ENCODE results near the gene RGCC. TPM values are rescaled to one million over a fixed set of nuclear protein-coding genes. Genes with fewer than 3 reads are reported as not detected.
A peak's percentile ranks its signal among the peaks of the same experiment; 100 is the strongest.
"Not testable (repeated sequence)": the region's sequence is repeated elsewhere in the genome, so short reads cannot be mapped to it uniquely, and the experiment has no call there.

The RGCC gene
- total RNA-seq, result 135 and 139 TPM in 2 replicates

DNA sequence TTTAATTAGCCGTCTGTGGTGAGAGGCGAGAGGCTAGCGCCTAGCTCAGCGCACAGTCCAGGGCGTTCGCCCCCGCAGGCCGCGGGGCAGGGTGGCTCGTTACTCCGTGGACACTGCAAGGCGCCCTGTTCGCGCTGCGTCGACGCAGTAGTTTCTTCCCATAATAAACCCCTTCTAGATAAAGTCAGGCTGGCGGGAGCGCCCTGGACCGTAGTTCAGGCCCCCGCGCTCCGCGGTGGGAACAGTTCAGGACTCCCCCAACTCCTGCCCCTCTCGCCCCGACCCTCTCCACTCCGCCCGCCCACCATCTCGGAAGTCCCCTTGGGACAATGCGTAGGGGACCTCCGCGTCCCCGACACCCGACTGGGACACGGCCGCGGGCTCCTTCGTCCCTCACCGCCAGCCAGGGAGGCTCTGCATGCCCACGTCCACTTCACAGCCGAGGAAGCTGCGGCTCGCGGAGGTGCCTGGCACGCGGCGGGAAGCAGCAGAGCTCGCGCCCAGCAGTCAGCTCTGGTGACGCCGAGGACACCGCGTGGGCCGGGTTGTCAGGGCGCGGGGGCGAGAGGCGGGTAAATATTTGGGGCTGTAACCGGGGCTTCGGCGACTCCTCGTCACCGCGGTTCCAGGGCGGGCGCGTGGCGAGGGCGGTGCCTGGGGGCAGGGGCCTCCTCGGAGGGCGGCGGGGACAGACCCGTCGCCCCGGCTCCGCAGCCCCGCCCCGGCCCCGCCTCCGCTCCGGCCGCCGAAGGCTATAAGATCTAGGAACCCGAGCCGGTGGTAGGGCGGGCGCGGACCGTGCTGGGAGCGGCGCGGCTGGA is at the start of gene RGCC:
Gene RGCC, plus strand, starts transcription at position 783 of the 821 bp plus-strand sequence. CDS start 158 bp downstream, outside the sequence.
- intact Hi-C loops (cut with micrococcal nuclease), result loop anchor here (1.0 to 10.0 kb wide), 10 partner anchors 8 to 818 kb away; partner anchors contain the start of genes AKAP11, KBTBD6 and NAA16
- Mint-ChIP-seq H3K27me3 (ENCODE audit: insufficient read depth) (peaks cover 22% of the 10 kb centered on the region), H3K4me1 (ENCODE audit: low read depth) (peaks cover 44% of the 10 kb centered on the region), H3K36me3 (ENCODE audit: low read depth) (peaks cover 25% of the 10 kb centered on the region), H3K4me3 (peak within 1 kb of the TSS; percentile 95), H3K27ac (peak within 1 kb of the TSS; percentile 96), H3K9me3 (no peaks in the 10 kb centered on the region)
- peak; percentile 87 for DNase-seq (ENCODE audit: low spot score)

DNA sequence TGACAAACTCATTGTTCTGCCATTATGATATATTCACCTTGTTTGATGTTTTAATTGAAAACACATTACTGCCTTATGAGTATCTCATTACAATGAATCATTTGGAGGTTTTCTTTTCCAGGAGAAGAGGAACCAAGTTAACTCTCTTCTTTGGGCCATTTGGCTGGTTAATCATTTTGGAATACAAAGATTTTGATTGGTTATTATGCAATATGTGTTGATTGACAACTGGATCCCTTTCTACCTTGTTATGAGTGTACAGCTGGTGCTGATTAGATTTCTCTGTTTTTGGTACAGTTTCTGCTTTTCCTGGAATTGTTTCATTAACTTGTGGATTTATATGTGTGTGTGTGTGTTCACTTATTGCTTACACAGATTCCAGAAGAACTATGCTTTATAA is 49.2 kb upstream of the RGCC start:
- no peaks in the 10 kb centered on the region for H3K4me1 Mint-ChIP-seq (ENCODE audit: low read depth)
- intact Hi-C loops (cut with micrococcal nuclease), result no loop called here
- H3K27me3 Mint-ChIP-seq (ENCODE audit: insufficient read depth), result peaks cover 5% of the 10 kb centered on the region
- H3K4me3 Mint-ChIP-seq, result no peak overlapping the region
- no peak for DNase-seq (ENCODE audit: low spot score)
- H3K27ac Mint-ChIP-seq, result no peak overlapping the region
- no peaks in the 10 kb centered on the region for H3K9me3 Mint-ChIP-seq
- no peaks in the 10 kb centered on the region for H3K36me3 Mint-ChIP-seq (ENCODE audit: low read depth)

DNA sequence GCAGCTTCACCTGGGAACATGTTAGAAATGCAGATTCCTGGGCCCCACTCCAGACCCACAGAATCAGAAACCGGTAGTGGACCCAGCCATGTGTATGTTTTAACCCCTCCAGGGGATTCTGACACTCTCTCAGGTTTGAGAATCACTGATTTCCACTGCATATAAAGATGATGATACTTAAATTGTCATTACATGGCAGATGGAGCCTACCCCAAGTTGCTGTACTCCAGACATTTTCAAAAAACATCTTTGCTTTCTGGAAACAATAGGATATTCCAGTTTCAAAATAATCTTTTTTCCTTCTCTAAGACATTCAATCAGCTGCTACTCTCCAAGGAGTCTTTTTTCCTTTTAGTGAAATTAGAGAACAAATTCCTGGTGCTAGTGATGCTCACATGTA is 48.6 kb upstream of the RGCC start:
- Mint-ChIP-seq H3K4me3 (no peak overlapping the region), H3K27me3 (ENCODE audit: insufficient read depth) (peaks cover 7% of the 10 kb centered on the region), H3K36me3 (ENCODE audit: low read depth) (no peaks in the 10 kb centered on the region), H3K9me3 (no peaks in the 10 kb centered on the region), H3K27ac (no peak overlapping the region), H3K4me1 (ENCODE audit: low read depth) (no peaks in the 10 kb centered on the region)
- DNase-seq (ENCODE audit: low spot score), result no peak
- intact Hi-C loops (cut with micrococcal nuclease), result no loop called here

GRCh38 chr13:41409611-41410010 is 47.7 kb upstream of the RGCC start:
- Mint-ChIP-seq H3K36me3 (ENCODE audit: low read depth) (no peaks in the 10 kb centered on the region), H3K4me3 (no peak overlapping the region), H3K4me1 (ENCODE audit: low read depth) (no peaks in the 10 kb centered on the region), H3K27ac (no peak overlapping the region), H3K27me3 (ENCODE audit: insufficient read depth) (peaks cover 7% of the 10 kb centered on the region), H3K9me3 (no peaks in the 10 kb centered on the region)
- intact Hi-C loops (cut with micrococcal nuclease), result loop anchor here (5.0 kb wide), 1 partner anchor 48 kb away; the partner anchor contains the start of gene RGCC
- DNase-seq (ENCODE audit: low spot score), result no peak

DNA sequence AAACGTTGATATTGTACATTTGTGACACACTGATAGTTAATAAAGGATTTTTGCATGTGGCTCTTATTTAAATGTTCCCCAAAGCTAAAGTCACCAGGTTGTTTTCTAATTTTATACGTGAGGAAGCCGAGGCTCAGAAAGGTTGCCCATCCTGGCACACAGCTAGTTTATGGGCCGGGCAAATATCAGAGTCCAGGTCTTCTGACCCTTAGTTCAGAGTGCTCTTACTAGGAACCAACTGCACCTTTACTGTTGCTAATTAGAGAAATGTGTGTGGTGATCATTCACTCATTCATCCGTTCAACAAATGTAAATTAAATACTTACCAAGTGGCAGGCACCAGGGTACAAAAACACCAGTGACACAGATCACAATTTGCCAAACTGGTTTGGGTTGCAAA is 46.3 kb upstream of the RGCC start:
- Mint-ChIP-seq H3K36me3 (ENCODE audit: low read depth) (no peaks in the 10 kb centered on the region), H3K4me3 (no peak overlapping the region), H3K27ac (no peak overlapping the region), H3K27me3 (ENCODE audit: insufficient read depth) (peaks cover 7% of the 10 kb centered on the region), H3K9me3 (no peaks in the 10 kb centered on the region), H3K4me1 (ENCODE audit: low read depth) (no peaks in the 10 kb centered on the region)
- no peak for DNase-seq (ENCODE audit: low spot score)
- intact Hi-C loops (cut with micrococcal nuclease), result loop anchor here (1.0 to 5.0 kb wide), 2 partner anchors 46 to 241 kb away; partner anchors contain the start of gene RGCC

DNA sequence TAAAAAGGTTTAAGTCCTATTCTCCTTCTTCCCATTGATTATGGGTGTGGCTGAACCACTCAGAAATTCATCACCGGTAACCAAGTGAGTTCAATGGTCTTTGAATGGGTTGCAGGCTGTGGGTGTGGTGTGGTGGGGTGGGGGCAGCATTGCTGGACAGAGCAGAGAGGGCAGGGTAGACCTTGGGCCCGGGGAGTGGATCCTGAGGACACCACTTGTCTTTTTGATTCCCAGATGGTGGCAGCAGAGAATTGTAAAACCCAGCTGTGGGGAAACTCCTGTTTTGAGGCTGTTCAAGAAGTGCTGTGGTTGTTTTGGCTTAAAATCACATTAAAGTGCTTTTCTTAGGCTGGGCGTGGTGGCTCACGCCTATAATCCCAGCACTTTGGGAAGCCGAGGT is 45.8 kb upstream of the RGCC start:
- Mint-ChIP-seq H3K36me3 (ENCODE audit: low read depth) (no peaks in the 10 kb centered on the region), H3K9me3 (no peaks in the 10 kb centered on the region), H3K4me1 (ENCODE audit: low read depth) (no peaks in the 10 kb centered on the region), H3K27ac (no peak overlapping the region), H3K4me3 (no peak overlapping the region), H3K27me3 (ENCODE audit: insufficient read depth) (peaks cover 7% of the 10 kb centered on the region)
- intact Hi-C loops (cut with micrococcal nuclease), result loop anchor here (1.0 to 5.0 kb wide), 2 partner anchors 46 to 241 kb away; partner anchors contain the start of gene RGCC
- no peak for DNase-seq (ENCODE audit: low spot score)

- H3K4me1 Mint-ChIP-seq (ENCODE audit: low read depth), result no peaks in the 10 kb centered on the region
Observed at GRCh38 chr13:41413872-41414271, 43.5 kb upstream of the RGCC start.

GRCh38 chr13:41416276-41416675 is 41.1 kb upstream of the RGCC start:
- intact Hi-C loops (cut with micrococcal nuclease), result no loop called here
- Mint-ChIP-seq H3K9me3 (no peaks in the 10 kb centered on the region), H3K36me3 (ENCODE audit: low read depth) (no peaks in the 10 kb centered on the region), H3K4me1 (ENCODE audit: low read depth) (no peaks in the 10 kb centered on the region), H3K27me3 (ENCODE audit: insufficient read depth) (peaks cover 4% of the 10 kb centered on the region), H3K4me3 (no peak overlapping the region), H3K27ac (no peak overlapping the region)
- no peak for DNase-seq (ENCODE audit: low spot score)

More at GRCh38 chr13:41413872-41414271, 43.5 kb upstream of the RGCC start:
- Mint-ChIP-seq H3K4me3 (no peak overlapping the region), H3K9me3 (no peaks in the 10 kb centered on the region), H3K27me3 (ENCODE audit: insufficient read depth) (peaks cover 4% of the 10 kb centered on the region), H3K27ac (no peak overlapping the region), H3K36me3 (ENCODE audit: low read depth) (no peaks in the 10 kb centered on the region)
- DNase-seq (ENCODE audit: low spot score), result no peak
- intact Hi-C loops (cut with micrococcal nuclease), result loop anchor here (5.0 kb wide), 1 partner anchor 43 kb away; the partner anchor contains the start of gene RGCC

DNA sequence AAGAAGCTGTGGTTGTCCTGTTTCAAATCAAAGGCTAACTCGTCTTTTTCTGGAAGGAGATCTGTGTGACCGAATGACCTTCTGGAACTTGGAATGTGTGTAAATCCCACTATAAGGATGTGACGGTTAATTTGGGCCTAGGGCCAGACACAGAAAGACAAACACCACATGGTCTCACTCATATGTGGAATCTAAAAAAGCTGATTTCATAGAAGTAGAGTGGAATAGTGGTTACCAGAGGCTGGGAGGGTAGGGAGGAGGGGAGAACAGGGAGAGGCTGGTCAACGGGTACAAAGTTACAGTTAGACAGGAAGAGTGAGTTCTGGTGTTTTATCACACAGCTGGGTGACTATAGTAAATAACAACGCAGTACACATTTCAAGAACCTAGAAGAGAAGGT is 39.3 kb upstream of the RGCC start:
- Mint-ChIP-seq H3K4me1 (ENCODE audit: low read depth) (no peaks in the 10 kb centered on the region), H3K27ac (no peak overlapping the region), H3K27me3 (ENCODE audit: insufficient read depth) (peaks cover 3% of the 10 kb centered on the region), H3K9me3 (no peaks in the 10 kb centered on the region), H3K4me3 (no peak overlapping the region), H3K36me3 (ENCODE audit: low read depth) (no peaks in the 10 kb centered on the region)
- intact Hi-C loops (cut with micrococcal nuclease), result no loop called here
- DNase-seq (ENCODE audit: low spot score), result no peak

DNA sequence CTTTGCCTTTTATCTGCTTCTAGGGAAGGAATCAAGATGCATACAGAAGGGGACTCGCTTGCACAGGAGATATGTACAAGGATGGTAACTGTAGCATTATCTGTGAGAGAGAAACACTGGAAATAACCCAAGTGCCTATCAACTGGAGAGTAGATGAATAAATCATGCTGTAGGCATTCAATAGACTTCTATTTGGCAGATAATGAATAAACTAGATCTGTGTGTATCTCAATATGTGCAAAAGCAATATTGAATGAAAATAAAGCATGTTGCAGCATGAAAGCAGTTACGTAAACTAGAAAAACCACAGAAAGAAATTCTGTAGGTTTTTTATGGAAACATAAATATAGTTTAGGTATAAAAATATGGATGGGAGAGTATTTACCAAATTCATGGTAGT is 38.6 kb upstream of the RGCC start:
- intact Hi-C loops (cut with micrococcal nuclease), result no loop called here
- no peak for DNase-seq (ENCODE audit: low spot score)
- Mint-ChIP-seq H3K4me3 (no peak overlapping the region), H3K27ac (no peak overlapping the region), H3K36me3 (ENCODE audit: low read depth) (no peaks in the 10 kb centered on the region), H3K9me3 (no peaks in the 10 kb centered on the region), H3K27me3 (ENCODE audit: insufficient read depth) (no peaks in the 10 kb centered on the region), H3K4me1 (ENCODE audit: low read depth) (no peaks in the 10 kb centered on the region)

DNA sequence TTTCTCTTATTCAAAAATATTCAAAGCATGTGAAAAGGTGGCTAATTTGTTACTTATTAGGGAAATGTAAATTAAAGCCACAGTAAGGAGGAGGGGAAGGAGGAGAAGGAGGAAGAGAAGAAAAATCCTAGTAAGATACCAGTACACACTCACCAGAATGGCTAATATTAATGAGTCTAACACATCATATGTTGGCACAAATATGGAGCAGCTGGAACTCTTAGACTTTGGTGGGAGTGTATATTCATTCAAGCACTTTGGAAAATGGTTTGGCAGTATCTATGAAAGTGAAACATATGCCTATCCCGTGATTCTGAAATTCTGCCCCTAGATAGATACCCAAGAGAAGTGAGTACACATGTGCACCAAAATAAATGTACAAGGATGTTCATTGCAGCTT is 38.1 kb upstream of the RGCC start:
- no peaks in the 10 kb centered on the region for H3K4me1 Mint-ChIP-seq (ENCODE audit: low read depth)
- H3K4me3 Mint-ChIP-seq, result no peak overlapping the region
- no peak for DNase-seq (ENCODE audit: low spot score)
- H3K36me3 Mint-ChIP-seq (ENCODE audit: low read depth), result no peaks in the 10 kb centered on the region
- no peak overlapping the region for H3K27ac Mint-ChIP-seq
- H3K27me3 Mint-ChIP-seq (ENCODE audit: insufficient read depth), result no peaks in the 10 kb centered on the region
- no peaks in the 10 kb centered on the region for H3K9me3 Mint-ChIP-seq
- intact Hi-C loops (cut with micrococcal nuclease), result no loop called here

DNA sequence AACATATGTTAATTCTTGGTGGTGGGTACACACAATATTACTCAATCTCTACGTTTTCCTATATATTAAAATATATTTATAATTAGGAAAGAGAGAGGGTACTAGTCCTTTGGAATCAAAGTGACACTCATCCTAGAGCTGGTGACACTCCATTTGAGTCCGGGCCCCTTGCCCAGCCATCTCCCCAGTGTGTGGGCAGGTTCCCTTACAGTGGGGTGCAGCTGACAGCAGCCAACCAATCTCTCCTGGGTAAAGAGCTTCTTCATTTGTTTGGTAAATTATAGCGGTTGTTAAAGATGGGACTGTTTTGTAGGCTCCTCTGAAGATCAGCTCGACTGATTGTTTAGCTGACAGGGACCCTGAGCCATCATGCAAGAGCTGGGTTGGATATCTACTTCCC is 37.2 kb upstream of the RGCC start:
- H3K4me3 Mint-ChIP-seq, result no peak overlapping the region
- no peaks in the 10 kb centered on the region for H3K9me3 Mint-ChIP-seq
- H3K4me1 Mint-ChIP-seq (ENCODE audit: low read depth), result no peaks in the 10 kb centered on the region
- DNase-seq (ENCODE audit: low spot score), result no peak
- no peaks in the 10 kb centered on the region for H3K36me3 Mint-ChIP-seq (ENCODE audit: low read depth)
- H3K27ac Mint-ChIP-seq, result no peak overlapping the region
- intact Hi-C loops (cut with micrococcal nuclease), result no loop called here
- H3K27me3 Mint-ChIP-seq (ENCODE audit: insufficient read depth), result no peaks in the 10 kb centered on the region

- H3K4me3 Mint-ChIP-seq; intact Hi-C loops (cut with micrococcal nuclease); H3K27ac Mint-ChIP-seq; H3K4me1 Mint-ChIP-seq (ENCODE audit: low read depth); H3K36me3 Mint-ChIP-seq (ENCODE audit: low read depth); DNase-seq (ENCODE audit: low spot score); H3K9me3 Mint-ChIP-seq; H3K27me3 Mint-ChIP-seq (ENCODE audit: insufficient read depth): not testable (repeated sequence)
Observed at GRCh38 chr13:41421330-41421729, 36.0 kb upstream of the RGCC start.

Measured in activated T-helper 1 cell treated with anti-CD3 and anti-CD28 coated beads, Interleukin-12 subunit alpha, Interleukin-12 subunit beta, Interleukin-2, Interleukin-4 antibody, amounts not matched to agents 30 ng/mL and 10 ng/mL and 1 ng/mL, durations not matched to agents 14 hours and 24 hours and 36 hours (primary cell).